K562 (cell line): ENCODE results near the gene ZNF552. TPM values are rescaled to one million over a fixed set of nuclear protein-coding genes. Genes with fewer than 3 reads are reported as not detected.
"Not testable (repeated sequence)": the region's sequence is repeated elsewhere in the genome, so short reads cannot be mapped to it uniquely, and the experiment has no call there.

Experiments
- ATAC-seq: fragments of 200-7000 bp; cut with Tn5 transposase; 3 replicates; pipeline ENCODE4 v1.9.1; 2020; ENCODE audit warnings: moderate library complexity
- BruUV-seq: library from RNA; stranded (reverse); fragments of 400-500 nt; replicated peaks from 2 replicates; lab custom pipeline; 2021; lab: Mats Ljungman, UMichigan
- CTCF ChIA-PET: fragments of 300-600 bp; formaldehyde crosslinking; extraction: SDS; loops from one replicate; lab custom pipeline; 2021; ENCODE audit warnings: low intra/inter-chr PET ratio; lab: Yijun Ruan, JAX
- POLR2A ChIA-PET: fragments of 300-600, 350-650 bp; sonication (Branson Sonifier 250); formaldehyde crosslinking; extraction: SDS; loops from one replicate; lab custom pipeline; 2021; ENCODE audit warnings: antibody characterized with exemption, inconsistent platforms; lab: Yijun Ruan, JAX
- DNase-seq, 4 experiments: peaks; one replicate each; pipeline versions ENCODE4 v3.0.0 to v3.0.0-alpha.2; 2011 to 2018; ENCODE audit warnings: low spot score in 3 of 4, mixed read lengths in 3 of 4; ENCODE audit errors: extremely low read depth in 1 of 4
- FAIRE-seq: peaks from 2 replicates; lab custom pipeline; 2011; peaks lifted over from hg19 to GRCh38; lab: Jason Lieb, UNC
- H2AFZ ChIP-seq: 2 replicates; pipeline ENCODE4 v1.6.0; 2011; ENCODE audit warnings: low read depth, low read length, control low read depth, inconsistent platforms
- H3K27ac ChIP-seq: fragments of 200-600 bp; 3 replicates; pipeline ENCODE4 v1.8.0; 2011; ENCODE audit warnings: low read depth, mild to moderate bottlenecking, control low read depth, inconsistent platforms, low read length, moderate library complexity, mixed read lengths; ENCODE audit errors: extremely low read depth
- H3K27me3 ChIP-seq, 2 experiments: fragments of 300-600 bp in 1 of 2; 2 replicates in 1 of 2; 3 replicates in 1 of 2; pipeline versions ENCODE4 v1.6.0 to v1.8.0; 2011; ENCODE audit warnings: inconsistent platforms in 2 of 2, low read length in 2 of 2, mild to moderate bottlenecking in 1 of 2, mixed read lengths in 1 of 2, moderate library complexity in 1 of 2; ENCODE audit not compliant: control insufficient read depth in 2 of 2, insufficient read depth in 2 of 2
- H3K36me3 ChIP-seq: fragments of 300-600 bp; 3 replicates; pipeline ENCODE4 v1.8.0; 2011; ENCODE audit warnings: mild to moderate bottlenecking, low read length, inconsistent platforms; ENCODE audit not compliant: control insufficient read depth, insufficient read depth
- H3K4me1 ChIP-seq, 2 experiments: fragments of 200-600 bp in 1 of 2; replicated peaks in 1 of 2; 2 replicates in 1 of 2; 3 replicates in 1 of 2; pipeline versions ENCODE4 v1.5.1 to v1.8.0; 2011; ENCODE audit warnings: inconsistent platforms in 2 of 2, low read length in 2 of 2, mild to moderate bottlenecking in 1 of 2, mixed read lengths in 1 of 2, moderate library complexity in 1 of 2; ENCODE audit not compliant: control insufficient read depth in 2 of 2, insufficient read depth in 2 of 2
- H3K4me2 ChIP-seq: 2 replicates; pipeline ENCODE4 v1.6.1; 2011; ENCODE audit warnings: low read length, control low read depth, inconsistent platforms, mixed read lengths; ENCODE audit not compliant: insufficient read depth
- H3K4me3 ChIP-seq: fragments of 200-600 bp; sonication (generic), shearing (Covaris generic); 2 replicates; pipeline ENCODE4 v1.5.1; 2016; ENCODE audit warnings: control low read depth, inconsistent platforms
- H3K79me2 ChIP-seq: fragments of 200-600 bp; 3 replicates; pipeline ENCODE4 v1.8.0; 2011; ENCODE audit warnings: low read length, inconsistent platforms; ENCODE audit not compliant: control insufficient read depth, insufficient read depth
- H3K9ac ChIP-seq, 2 experiments: 2 replicates each; pipeline versions ENCODE4 v1.6.0 to v1.6.1; 2011; ENCODE audit warnings: low read depth in 2 of 2, low read length in 2 of 2, control low read depth in 1 of 2, inconsistent platforms in 1 of 2, mild to moderate bottlenecking in 1 of 2, mixed read lengths in 1 of 2; ENCODE audit not compliant: insufficient read depth in 1 of 2
- H3K9me1 ChIP-seq: one replicate; pipeline ENCODE4 v1.6.0; 2011; ENCODE audit warnings: inconsistent platforms, mild to moderate bottlenecking, low read length, moderate library complexity; ENCODE audit not compliant: control insufficient read depth, insufficient read depth
- H3K9me3 ChIP-seq: replicated peaks from 2 replicates; pipeline ENCODE4 v1.5.1; 2011; ENCODE audit warnings: low read depth, low read length, inconsistent platforms; ENCODE audit not compliant: control insufficient read depth, insufficient read depth
- H4K20me1 ChIP-seq: replicated peaks from 2 replicates; pipeline ENCODE4 v1.6.1; 2011; ENCODE audit warnings: low read length, inconsistent platforms, mixed read lengths; ENCODE audit not compliant: control insufficient read depth, insufficient read depth
- NUFIP1 ChIP-seq: fragments of 450-650 bp; IDR thresholded peaks from 2 replicates; pipeline ENCODE4 v1.6.1; 2018; ENCODE audit not compliant: partially characterized antibody
- POLR2G ChIP-seq: fragments of 200-400 bp; formaldehyde crosslinking; IDR thresholded peaks from 2 replicates; pipeline ENCODE4 v1.6.1; 2017; ENCODE audit warnings: low read depth, mild to moderate bottlenecking, antibody characterized with exemption, low read length, moderate library complexity
- RAD51 ChIP-seq: fragments of 450-650 bp; IDR thresholded peaks from 2 replicates; pipeline ENCODE4 v1.7.1; 2016; ENCODE audit warnings: low read depth, mild to moderate bottlenecking, borderline replicate concordance
- WGBS: fragments of 100-300 bp; shearing (Covaris generic); methylation state at CpG from one replicate; pipeline ENCODE4 v1.1.6; 2016; ENCODE audit warnings: low coverage, mixed read lengths; ENCODE audit not compliant: insufficient coverage; ENCODE audit errors: missing lambda C conversion rate; 5-methylcytosine and 5-hydroxymethylcytosine counted together
- in situ Hi-C: fragments of 300-500 bp; cut with MboI; formaldehyde crosslinking; loops from 4 replicates; pipeline ENCODE4 v1.15.0; 2018; ENCODE audit warnings: inconsistent platforms, mixed read lengths
- intact Hi-C: fragments of 100-400 bp; cut with micrococcal nuclease; formaldehyde crosslinking; loops from 2 replicates; pipeline ENCODE4 v1.14.2; 2022
- polyA plus RNA-seq, 8 experiments: library from polyadenylated mRNA; depleted of rRNA in 4 of 8; stranded (reverse) in 5 of 8; unstranded in 3 of 8; fragments of >200 nt; fragmentation: Nextera tagmentation in 2 of 8; fragmentation: Illumina TruSeq in 1 of 8; extraction: Ambion mirVana in 2 of 8; extraction: Trizol in 1 of 8; gene quantifications; 2 replicates each; pipeline versions ENCODE4 v1.2.1 to v1.2.3, GENCODE V29; 2011 to 2014; ENCODE audit warnings: inconsistent platforms in 1 of 8, missing spikeins in 1 of 8
- total RNA-seq, 7 experiments: library from RNA; depleted of rRNA in 6 of 7; stranded (reverse); fragments of >200 nt in 6 of 7; fragmentation: Illumina TruSeq in 2 of 7; extraction: Trizol in 2 of 7; gene quantifications; 2 replicates each; pipeline versions ENCODE4 v1.2.1 to v1.2.3, GENCODE V29; 2011 to 2021; ENCODE audit warnings: low replicate concordance in 1 of 7
- TF ChIP-seq, protein P1 (sequence below), 2 experiments: fragments of 150-350 bp in 1 of 2; IDR thresholded peaks; 2 replicates each; pipeline ENCODE4 v1.6.1; 2012 to 2016; ENCODE audit warnings: low read depth in 2 of 2, low read length in 2 of 2, mild to moderate bottlenecking in 1 of 2, moderate library complexity in 1 of 2

ZNF552 gene
- total and polyA plus RNA-seq, 9 of the 15 experiments (the other 6 are each of a cell fraction or from before 2014, with no cell fraction given): 4.4 to 12.4 (median 8.5) TPM

DNA sequence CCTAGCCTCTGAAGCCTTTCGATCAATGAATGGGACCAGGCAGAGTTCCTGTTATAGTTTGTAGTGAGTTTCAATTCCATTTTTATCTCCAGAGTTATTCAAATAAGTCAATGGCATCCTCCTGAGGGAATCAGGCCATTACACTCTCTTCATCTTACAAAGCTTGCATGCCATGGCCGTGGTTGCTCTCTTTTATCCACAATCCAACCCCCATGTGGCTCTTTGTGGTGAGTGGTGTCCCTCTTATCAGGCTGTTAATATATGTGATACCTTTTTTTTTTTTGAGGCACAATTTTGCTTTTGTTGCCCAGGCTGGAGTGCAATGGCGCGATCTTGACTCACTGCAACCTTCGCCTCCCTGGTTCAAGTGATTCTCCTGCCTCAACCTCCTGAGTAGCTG, 22.3 kb upstream of the ZNF552 start:
- H3K27me3 ChIP-seq, ATAC-seq, CTCF ChIA-PET, BruUV-seq, H3K4me2 ChIP-seq, H3K4me3 ChIP-seq, DNase-seq, intact Hi-C loops, FAIRE-seq, H3K9me1 ChIP-seq, H3K9me3 ChIP-seq, H4K20me1 ChIP-seq, H3K4me1 ChIP-seq, H2AFZ ChIP-seq, in situ Hi-C loops, H3K9ac ChIP-seq, H3K27ac ChIP-seq: not testable (repeated sequence)
- 91% methylated on average over 5 of the region's 5 CpGs for WGBS
- Histone ChIP-seq H3K79me2 (peaks cover 22% of the 10 kb centered on the region), H3K36me3 (peaks cover 38% of the 10 kb centered on the region; the same call in 1 of the 3 replicates)
- POLR2A ChIA-PET: interaction anchor here (0.7 kb wide), 1 partner anchor 109 kb away, joined by 3 read pairs; no protein-coding TSS in a partner anchor

DNA sequence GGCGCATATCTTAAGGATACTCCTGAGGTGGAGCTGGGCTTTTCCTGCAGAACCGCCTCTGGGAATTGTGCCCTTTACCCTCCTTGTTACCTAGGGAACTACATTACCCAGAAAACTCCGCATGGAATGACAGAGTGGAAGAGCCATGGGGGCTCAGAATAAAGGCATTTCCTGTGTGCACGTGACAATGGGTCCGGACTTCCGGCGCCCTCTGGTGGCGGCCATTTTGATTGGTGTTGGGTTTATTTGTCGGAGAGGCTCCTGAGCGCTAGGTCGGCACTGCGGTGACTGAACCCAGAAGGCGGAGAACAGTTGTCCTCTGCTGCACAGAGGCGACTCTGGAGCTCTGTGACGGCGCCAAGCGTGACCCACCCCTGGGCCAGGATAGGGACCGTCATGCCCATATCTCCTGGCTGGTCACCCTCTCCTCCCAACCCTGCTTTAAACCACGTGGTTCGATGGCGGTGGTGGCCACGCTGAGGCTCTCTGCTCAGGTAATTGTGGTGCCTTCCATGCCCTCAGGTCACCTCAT, 15.4 kb upstream of the ZNF552 start, which contains the start of gene ZNF587B:
Gene ZNF587B, plus strand, starts transcription at position 229 of the 532 bp plus-strand sequence. Its CDS starts 230 bp downstream, at position 459.
- no peak within 1 kb of the TSS for H3K4me3 ChIP-seq
- POLR2A ChIA-PET: interaction anchor here (0.5 to 0.6 kb wide), 2 partner anchors 60 to 689 kb away, joined by 3 read pairs; partner anchors contain the start of gene ZBTB45
- peaks cover 0 to 5% of the 10 kb centered on the region in 2 experiments; a peak in 2 of 5 replicates for H3K4me1 ChIP-seq
- DNase-seq (peak; percentile 27 to 61 (median 34)), FAIRE-seq (peak; percentile 67), ATAC-seq (peak; percentile 94)
- no peaks in the 10 kb centered on the region for H3K9me1 ChIP-seq
- peaks cover 38% of the 10 kb centered on the region; the same call in 2 of the 3 replicates for H3K36me3 ChIP-seq
- WGBS: 77% methylated on average over 17 of the region's 22 CpGs
- intact Hi-C loops (no loop called here), in situ Hi-C loops (no loop called here)
- CTCF ChIA-PET: interaction anchor here (0.6 kb wide), 1 partner anchor 365 kb away, joined by 3 read pairs; no protein-coding TSS in a partner anchor
- H4K20me1 ChIP-seq: peaks cover 3% of the 10 kb centered on the region; the same call in 1 of the 2 replicates
- BruUV-seq: no TSS peak
- H3K4me2 ChIP-seq: no peak within 1 kb of the TSS
- H3K9me3 ChIP-seq: no peaks in the 10 kb centered on the region; the same call in 1 of the 2 replicates
- no peaks in the 10 kb centered on the region for H3K27me3 ChIP-seq
- H2AFZ ChIP-seq: no peak within 1 kb of the TSS
- H3K27ac ChIP-seq: no peak within 1 kb of the TSS
- H3K79me2 ChIP-seq: peaks cover 66% of the 10 kb centered on the region
- H3K9ac ChIP-seq: no peak within 1 kb of the TSS
- no peak for TF ChIP-seq NUFIP1
- peak; percentile 32; the same call in 1 of the 2 replicates for TF ChIP-seq POLR2G
- TF ChIP-seq, protein P1, sequence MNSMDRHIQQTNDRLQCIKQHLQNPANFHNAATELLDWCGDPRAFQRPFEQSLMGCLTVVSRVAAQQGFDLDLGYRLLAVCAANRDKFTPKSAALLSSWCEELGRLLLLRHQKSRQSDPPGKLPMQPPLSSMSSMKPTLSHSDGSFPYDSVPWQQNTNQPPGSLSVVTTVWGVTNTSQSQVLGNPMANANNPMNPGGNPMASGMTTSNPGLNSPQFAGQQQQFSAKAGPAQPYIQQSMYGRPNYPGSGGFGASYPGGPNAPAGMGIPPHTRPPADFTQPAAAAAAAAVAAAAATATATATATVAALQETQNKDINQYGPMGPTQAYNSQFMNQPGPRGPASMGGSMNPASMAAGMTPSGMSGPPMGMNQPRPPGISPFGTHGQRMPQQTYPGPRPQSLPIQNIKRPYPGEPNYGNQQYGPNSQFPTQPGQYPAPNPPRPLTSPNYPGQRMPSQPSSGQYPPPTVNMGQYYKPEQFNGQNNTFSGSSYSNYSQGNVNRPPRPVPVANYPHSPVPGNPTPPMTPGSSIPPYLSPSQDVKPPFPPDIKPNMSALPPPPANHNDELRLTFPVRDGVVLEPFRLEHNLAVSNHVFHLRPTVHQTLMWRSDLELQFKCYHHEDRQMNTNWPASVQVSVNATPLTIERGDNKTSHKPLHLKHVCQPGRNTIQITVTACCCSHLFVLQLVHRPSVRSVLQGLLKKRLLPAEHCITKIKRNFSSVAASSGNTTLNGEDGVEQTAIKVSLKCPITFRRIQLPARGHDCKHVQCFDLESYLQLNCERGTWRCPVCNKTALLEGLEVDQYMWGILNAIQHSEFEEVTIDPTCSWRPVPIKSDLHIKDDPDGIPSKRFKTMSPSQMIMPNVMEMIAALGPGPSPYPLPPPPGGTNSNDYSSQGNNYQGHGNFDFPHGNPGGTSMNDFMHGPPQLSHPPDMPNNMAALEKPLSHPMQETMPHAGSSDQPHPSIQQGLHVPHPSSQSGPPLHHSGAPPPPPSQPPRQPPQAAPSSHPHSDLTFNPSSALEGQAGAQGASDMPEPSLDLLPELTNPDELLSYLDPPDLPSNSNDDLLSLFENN (IDR thresholded peaks at IDR 0.05; ENCODE audit: low read depth in 2 of 2, low read length in 2 of 2): no peak
- peak; percentile 53; the same call in 1 of the 2 replicates for TF ChIP-seq RAD51
